ENCODE measurements around the gene ROR2. TPM values are rescaled to one million over a fixed set of nuclear protein-coding genes. Genes with fewer than 3 reads are reported as not detected.

Gene ROR2
- total RNA-seq, 4 donors from 2014 or later: 37.4 to 71.8 (median 59.4) TPM

DNA sequence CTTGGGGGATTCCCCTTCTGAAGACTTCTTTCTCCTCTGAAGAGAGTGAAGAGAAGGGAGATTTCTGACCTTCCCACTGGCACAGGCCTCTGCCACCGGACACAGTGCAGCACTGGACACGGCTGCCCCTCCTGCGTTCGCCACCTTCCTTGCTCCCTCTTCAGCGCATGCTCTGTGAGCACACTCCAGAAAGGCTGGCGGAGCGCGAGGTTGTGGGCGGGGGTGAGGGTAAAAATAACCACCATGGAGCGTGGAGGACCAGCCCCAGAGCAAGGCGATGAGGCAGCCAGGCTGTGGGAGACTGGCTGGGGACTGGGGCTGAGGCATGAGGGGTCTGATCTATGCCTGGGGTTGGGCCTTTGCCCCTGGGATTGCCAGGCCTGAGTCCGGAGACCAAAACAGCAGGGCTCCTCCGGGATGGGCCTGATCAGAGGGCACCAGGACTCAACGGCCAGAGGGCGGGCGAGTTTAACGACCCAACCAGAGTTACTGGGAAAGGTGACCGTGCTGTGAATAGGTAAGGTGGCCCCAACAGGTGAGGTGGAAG, 97.2 kb downstream of the ROR2 start:
- Histone ChIP-seq H3K4me1 (peaks cover 0 to 35% (median 26%) of the 10 kb centered on the region in 4 donors), H3K36me3 (no peaks in the 10 kb centered on the region), H3K9me3 (no peaks in the 10 kb centered on the region), H3K4me3 (no peak overlapping the region), H3K27me3 (no peaks in the 10 kb centered on the region), H3K27ac (replicated peaks in 1 of 4) (no peak overlapping the region)
- no peak for DNase-seq (ENCODE audit: extremely low spot score)
- intact Hi-C loops (cut with DNase I): no loop called here
- TF ChIP-seq, protein P1, sequence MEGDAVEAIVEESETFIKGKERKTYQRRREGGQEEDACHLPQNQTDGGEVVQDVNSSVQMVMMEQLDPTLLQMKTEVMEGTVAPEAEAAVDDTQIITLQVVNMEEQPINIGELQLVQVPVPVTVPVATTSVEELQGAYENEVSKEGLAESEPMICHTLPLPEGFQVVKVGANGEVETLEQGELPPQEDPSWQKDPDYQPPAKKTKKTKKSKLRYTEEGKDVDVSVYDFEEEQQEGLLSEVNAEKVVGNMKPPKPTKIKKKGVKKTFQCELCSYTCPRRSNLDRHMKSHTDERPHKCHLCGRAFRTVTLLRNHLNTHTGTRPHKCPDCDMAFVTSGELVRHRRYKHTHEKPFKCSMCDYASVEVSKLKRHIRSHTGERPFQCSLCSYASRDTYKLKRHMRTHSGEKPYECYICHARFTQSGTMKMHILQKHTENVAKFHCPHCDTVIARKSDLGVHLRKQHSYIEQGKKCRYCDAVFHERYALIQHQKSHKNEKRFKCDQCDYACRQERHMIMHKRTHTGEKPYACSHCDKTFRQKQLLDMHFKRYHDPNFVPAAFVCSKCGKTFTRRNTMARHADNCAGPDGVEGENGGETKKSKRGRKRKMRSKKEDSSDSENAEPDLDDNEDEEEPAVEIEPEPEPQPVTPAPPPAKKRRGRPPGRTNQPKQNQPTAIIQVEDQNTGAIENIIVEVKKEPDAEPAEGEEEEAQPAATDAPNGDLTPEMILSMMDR (IDR thresholded peaks at IDR 0.05): no peak
- TF ChIP-seq POLR2AphosphoS5 (IDR thresholded peaks at IDR 0.05) (no peak), EP300 (IDR thresholded peaks at IDR 0.05) (no peak), POLR2A (IDR thresholded peaks at IDR 0.05; ENCODE audit: low read depth) (no peak)
- 92% methylated on average over 18 of the region's 18 CpGs for WGBS

DNA sequence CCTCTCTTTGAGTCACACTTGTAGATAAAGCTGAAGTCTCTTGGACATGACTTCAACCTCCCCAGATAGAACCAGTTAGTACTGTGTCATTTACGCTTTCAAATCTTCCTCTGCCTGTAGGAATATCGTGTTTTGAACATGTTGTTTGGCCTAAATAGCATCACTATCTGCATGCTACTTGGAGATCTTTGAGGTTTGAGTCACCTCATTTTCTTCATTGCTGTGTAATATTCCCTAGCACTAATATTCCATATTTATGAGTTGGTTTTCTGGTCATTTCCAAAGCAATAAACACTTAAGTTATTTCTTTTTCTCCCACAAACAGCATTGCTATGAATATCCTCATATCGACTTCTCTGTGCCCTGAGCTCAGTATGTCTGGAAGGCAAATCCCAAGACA, 100.3 kb downstream of the ROR2 start:
- intact Hi-C loops (cut with DNase I): no loop called here
- Histone ChIP-seq H3K4me3 (no peak overlapping the region), H3K9me3 (no peaks in the 10 kb centered on the region), H3K36me3 (no peaks in the 10 kb centered on the region), H3K27ac (replicated peaks in 1 of 4) (no peak overlapping the region), H3K27me3 (no peaks in the 10 kb centered on the region), H3K4me1 (peaks cover 0 to 24% (median 16%) of the 10 kb centered on the region in 4 donors)
- TF ChIP-seq, protein P1 (IDR thresholded peaks at IDR 0.05): no peak
- TF ChIP-seq POLR2AphosphoS5 (IDR thresholded peaks at IDR 0.05) (no peak), EP300 (IDR thresholded peaks at IDR 0.05) (no peak), POLR2A (IDR thresholded peaks at IDR 0.05; ENCODE audit: low read depth) (no peak)
- WGBS: 98% methylated on average over 3 of the region's 3 CpGs
- no peak for DNase-seq (ENCODE audit: extremely low spot score)

DNA sequence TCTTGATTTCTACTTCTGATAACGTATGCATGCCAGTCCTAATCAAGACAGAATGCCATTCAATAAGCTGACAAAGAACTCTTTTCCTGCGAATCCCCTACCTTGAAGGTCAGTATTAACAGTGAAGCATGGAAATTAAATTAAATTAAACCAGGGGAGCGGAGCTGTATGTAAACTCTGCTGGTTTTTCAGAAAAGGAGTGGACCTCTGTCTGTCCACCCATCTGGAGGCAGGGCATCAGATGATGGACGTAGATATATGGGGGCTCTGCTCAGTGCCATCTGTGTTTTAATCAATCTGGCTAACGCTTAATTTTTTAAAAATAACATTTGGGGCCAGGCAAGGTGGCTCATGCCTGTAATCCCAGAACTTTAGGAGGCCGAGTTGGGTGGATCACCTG, 101.9 kb downstream of the ROR2 start:
- TF ChIP-seq, protein P1 (IDR thresholded peaks at IDR 0.05): no peak
- TF ChIP-seq EP300 (IDR thresholded peaks at IDR 0.05): no peak
- TF ChIP-seq POLR2AphosphoS5 (IDR thresholded peaks at IDR 0.05): no peak
- TF ChIP-seq POLR2A (IDR thresholded peaks at IDR 0.05; ENCODE audit: low read depth): no peak
- H3K27ac ChIP-seq (replicated peaks in 1 of 4): no peak overlapping the region

DNA sequence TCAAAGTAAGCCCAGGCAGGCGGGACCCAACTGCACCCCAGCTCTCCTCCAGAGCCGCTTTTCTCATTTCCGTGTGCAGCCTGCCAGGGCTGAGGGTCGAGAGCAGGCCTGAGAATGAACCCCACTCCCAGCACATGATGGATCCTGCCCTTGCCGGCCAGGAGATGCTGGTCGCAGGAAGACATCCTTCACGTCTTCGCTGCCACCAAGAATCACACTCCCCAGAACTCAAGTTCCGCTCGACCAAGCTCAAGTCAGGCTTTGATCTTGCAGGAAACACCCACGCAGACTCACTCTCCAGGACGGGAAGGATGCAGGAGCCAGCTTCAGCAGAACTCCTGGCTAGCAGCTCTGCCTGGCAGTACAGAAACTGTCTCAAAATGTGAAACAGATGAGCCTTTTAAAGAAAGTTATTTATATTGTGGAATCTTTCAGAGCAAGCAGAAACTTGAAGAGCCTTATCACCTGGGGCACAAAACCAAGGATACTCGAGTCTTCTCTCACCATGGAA, 102.4 kb downstream of the ROR2 start:
- TF ChIP-seq POLR2AphosphoS5 (IDR thresholded peaks at IDR 0.05) (no peak), POLR2A (IDR thresholded peaks at IDR 0.05; ENCODE audit: low read depth) (no peak), EP300 (IDR thresholded peaks at IDR 0.05) (no peak)
- TF ChIP-seq, protein P1 (IDR thresholded peaks at IDR 0.05): no peak
- peaks cover 10 to 45% (median 36%) of the 10 kb centered on the region in 4 donors for H3K4me1 ChIP-seq
- no peaks in the 10 kb centered on the region for H3K9me3 ChIP-seq
- no peak overlapping the region for H3K4me3 ChIP-seq
- H3K27ac ChIP-seq (replicated peaks in 1 of 4): peak overlapping the region in 1 of 4 donors; percentile 48
- intact Hi-C loops (cut with DNase I): no loop called here
- 34% methylated on average over 12 of the region's 13 CpGs for WGBS
- no peaks in the 10 kb centered on the region for H3K27me3 ChIP-seq
- H3K36me3 ChIP-seq: no peaks in the 10 kb centered on the region
- no peak for DNase-seq (ENCODE audit: extremely low spot score)

More for the DNA sequence above, 101.9 kb downstream of the ROR2 start:
- intact Hi-C loops (cut with DNase I): no loop called here
- WGBS: 66% methylated on average over 6 of the region's 6 CpGs
- Histone ChIP-seq H3K4me1 (peaks cover 10 to 40% (median 31%) of the 10 kb centered on the region in 4 donors), H3K27me3 (no peaks in the 10 kb centered on the region), H3K9me3 (no peaks in the 10 kb centered on the region), H3K36me3 (no peaks in the 10 kb centered on the region), H3K4me3 (no peak overlapping the region)
- no peak for DNase-seq (ENCODE audit: extremely low spot score)
